ENCODE measurements around the gene SLC10A6.
A peak's percentile ranks its signal among the peaks of the same experiment; 100 is the strongest.

The SLC10A6 gene

GRCh38 chr4:86847571-86847970, 1.6 kb downstream of the SLC10A6 start:
- DNase-seq (ENCODE audit: low spot score): no peak

GRCh38 chr4:86846921-86847320, 2.3 kb downstream of the SLC10A6 start:
- no peak for DNase-seq (ENCODE audit: low spot score)

- no peak for DNase-seq (ENCODE audit: low spot score)
Observed at GRCh38 chr4:86845593-86845992, 3.6 kb downstream of the SLC10A6 start.

- no peak for DNase-seq (ENCODE audit: low spot score)
Observed at GRCh38 chr4:86841309-86841708, 7.9 kb downstream of the SLC10A6 start.

DNA sequence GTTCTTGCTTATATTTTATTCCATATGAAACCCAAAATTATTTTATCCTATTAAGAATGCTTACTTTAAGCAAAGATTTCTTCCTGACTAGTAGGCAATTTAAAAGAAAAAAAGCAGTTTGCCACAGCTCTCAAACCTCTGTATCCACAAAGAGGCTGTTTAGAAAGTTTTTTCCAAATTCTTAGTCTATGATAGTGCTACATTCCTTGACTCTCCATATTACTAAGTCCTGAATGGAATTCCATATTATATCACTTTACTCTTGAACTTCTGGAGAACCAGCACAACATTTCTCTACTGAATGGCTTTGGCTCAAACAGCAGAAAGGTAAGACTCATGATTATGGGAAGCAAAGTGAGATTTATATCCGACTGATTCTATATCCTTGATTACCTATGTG, 8.3 kb downstream of the SLC10A6 start:
- no peak for DNase-seq (ENCODE audit: low spot score)

DNA sequence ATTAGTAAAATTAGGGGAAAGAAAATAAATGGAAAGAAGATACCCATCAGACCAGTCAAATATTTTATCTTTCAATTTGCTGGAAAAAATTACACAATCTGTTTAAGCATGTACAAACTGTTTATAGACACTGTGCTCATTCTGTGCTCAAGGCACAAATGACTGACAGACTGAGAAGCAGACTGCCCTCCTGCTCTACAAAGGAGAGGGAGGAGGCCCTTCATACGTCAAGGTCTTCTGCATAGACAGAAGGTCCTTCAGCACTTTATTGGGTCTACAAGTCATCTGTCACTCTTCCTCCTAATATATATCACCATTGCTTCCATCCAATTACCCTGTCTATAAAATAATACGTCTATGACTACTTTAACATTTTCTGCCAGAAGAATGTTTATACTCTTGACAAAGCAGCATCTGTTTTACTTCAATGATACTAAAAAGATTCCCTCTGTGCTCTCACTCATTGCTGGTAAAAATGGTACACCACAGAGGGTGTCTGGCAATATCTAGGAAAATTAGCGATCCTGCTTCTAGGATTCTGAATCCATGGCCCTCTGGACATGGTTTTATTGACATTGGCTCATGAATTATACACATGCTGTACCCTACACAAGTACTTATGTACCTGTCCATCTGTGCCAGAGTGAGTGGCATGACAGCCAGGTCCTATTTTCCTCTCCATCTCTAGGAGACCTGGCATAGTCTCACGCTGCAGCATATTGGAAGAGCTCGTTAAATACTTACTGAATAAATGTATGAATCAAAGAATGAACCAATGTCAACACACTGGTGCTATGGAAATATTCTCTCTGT, 11.3 kb downstream of the SLC10A6 start:
- no peak for DNase-seq (ENCODE audit: low spot score)

DNA sequence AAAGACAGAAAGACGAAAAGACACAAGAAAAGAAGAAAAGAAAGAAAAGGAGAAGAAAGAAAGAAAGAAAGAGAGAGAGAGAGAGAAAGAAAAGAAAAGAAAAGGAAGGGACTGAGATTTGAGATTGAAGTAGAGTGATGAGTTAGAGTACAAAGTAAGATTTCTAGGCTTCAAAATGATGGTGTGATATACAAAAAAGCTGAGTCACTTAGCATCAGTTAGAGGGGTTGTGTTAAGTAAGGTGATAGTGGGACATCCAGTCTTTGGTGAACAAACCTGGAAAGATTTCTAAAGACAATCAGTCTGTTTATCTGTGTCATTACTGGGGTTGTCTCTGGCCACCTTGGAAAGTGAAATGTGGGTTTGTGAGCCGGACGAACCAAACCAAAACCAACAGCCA, 13.5 kb downstream of the SLC10A6 start:
- DNase-seq (ENCODE audit: low spot score): no peak

- no peak for DNase-seq (ENCODE audit: low spot score)
Observed at GRCh38 chr4:86834901-86835300, 14.3 kb downstream of the SLC10A6 start.

GRCh38 chr4:86833615-86834014, 15.6 kb downstream of the SLC10A6 start:
- DNase-seq (ENCODE audit: low spot score): no peak

GRCh38 chr4:86831262-86832130, 17.7 kb downstream of the SLC10A6 start:
- DNase-seq (ENCODE audit: low spot score): peak; percentile 45

DNA sequence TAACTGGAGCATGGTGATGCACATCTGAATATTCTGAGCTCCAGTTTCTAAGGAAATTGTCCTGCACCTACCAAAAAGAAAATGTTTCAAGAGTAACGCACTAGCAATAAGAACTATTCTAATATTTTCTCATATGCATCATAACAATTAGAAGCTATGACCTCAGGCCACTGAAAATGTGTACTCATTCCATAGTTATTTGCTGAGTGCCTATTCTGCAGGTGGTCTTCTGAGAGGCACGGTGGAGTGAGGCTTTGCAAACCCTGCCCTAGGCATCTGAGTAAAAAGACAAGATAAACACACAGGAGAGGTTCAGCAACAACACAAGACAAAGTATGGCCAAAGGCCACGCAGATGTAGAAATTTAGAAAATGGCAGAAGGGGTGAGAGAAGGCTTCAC, 23.7 kb downstream of the SLC10A6 start:
- no peak for DNase-seq (ENCODE audit: low spot score)

DNA sequence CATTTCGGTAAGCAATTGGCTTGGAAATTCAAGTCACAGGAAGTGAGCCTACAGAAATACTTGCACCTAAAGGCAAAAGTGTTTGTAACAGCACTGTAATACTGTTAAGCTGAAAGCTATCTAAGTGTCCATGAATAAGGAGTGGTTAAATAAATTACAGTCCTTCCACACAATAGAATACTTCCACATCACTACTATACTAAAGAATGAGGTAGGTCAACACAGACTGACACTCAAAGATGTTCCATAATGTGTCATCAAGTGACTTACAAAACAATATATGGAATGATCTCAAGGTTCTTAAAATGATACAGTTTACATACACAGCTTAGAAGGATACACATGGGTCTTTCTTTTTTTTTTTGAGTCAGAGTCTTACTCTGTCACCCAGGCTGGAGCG, 27.0 kb downstream of the SLC10A6 start:
- no peak for DNase-seq (ENCODE audit: low spot score)

- no peak for DNase-seq (ENCODE audit: low spot score)
Observed at GRCh38 chr4:86821151-86821550, 28.0 kb downstream of the SLC10A6 start.

GRCh38 chr4:86819561-86819960, 29.6 kb downstream of the SLC10A6 start:
- no peak for DNase-seq (ENCODE audit: low spot score)

DNA sequence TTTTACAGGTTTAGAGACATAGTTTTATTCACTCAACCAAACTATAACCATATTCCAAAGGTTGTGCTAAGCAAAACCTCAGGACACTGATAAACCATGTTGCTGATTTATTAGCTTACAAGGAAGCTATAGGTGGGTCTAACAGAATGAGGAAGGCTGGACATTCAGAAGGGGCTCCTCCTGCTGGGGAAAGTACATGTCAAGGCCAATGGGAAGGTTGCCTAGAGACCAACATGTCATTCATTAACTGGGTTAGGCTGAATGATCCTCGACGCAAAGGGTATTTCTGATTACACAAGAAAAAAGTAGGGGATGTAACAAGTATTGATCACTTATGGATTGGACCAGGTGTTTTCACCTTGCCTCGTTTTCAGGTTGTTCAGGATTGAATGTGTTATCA, 30.3 kb downstream of the SLC10A6 start:
- DNase-seq (ENCODE audit: low spot score): no peak

- no peak for DNase-seq (ENCODE audit: low spot score)
Observed at GRCh38 chr4:86818211-86818610, 31.0 kb downstream of the SLC10A6 start.

GRCh38 chr4:86816501-86817273, 32.5 kb downstream of the SLC10A6 start:
- no peak for DNase-seq (ENCODE audit: low spot score)

DNA sequence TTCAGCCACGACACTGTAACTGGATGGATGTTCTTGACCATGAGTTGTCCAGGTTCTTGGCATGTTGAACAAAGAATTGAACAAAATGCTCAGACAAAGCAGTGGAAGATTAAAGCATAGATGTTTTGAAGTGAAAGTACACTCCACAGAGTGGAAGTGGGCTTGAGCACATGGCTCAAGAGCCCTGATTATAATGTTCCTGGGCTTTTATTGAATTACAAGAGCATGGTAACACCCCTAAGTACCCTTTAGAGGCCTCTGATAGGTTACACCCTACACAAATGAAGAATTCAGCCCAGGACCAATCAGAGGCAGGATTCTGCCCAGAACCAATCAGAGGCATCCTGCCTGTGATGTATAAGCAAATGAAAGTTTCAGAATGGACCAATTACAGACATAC, 33.5 kb downstream of the SLC10A6 start:
- no peak for DNase-seq (ENCODE audit: low spot score)

GRCh38 chr4:86810847-86811246, 38.3 kb downstream of the SLC10A6 start:
- DNase-seq (ENCODE audit: low spot score): no peak

DNA sequence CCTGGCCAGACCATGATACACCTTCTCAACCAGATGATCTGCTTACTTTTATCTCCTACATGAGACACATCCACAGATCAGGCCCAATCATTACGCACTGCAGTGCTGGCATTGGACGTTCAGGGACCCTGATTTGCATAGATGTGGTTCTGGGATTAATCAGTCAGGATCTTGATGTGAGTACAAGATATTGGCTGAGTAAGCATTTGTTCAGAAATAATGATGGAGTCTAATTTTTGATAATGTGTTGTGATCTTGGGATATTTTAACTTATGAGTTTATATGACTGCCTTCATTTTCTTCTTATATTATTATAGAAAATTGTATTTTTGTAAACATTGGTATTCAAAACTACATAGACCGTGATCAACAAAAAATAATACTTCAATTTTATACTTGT, 39.4 kb downstream of the SLC10A6 start:
- DNase-seq (ENCODE audit: low spot score): no peak

DNA sequence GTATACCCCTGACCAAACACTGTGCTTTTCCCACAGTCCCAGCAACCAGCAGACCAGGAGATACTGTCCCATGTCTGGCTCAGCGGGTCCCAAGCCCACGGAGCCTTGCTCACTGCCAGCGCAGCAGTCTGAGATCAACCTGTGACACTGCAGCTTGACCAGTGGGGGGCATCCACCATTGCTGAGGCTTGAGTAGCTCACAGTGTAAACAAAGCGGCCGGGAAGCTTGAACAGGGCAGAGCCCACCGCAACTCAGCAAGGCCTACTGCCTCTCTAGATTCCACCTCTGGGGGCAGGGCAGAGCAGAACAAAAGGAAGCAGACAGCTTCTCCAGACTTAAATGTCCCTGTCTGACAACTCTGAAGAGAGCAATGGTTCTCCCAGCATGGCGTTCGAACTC, 58.1 kb downstream of the SLC10A6 start:
- no peak for DNase-seq (ENCODE audit: low spot score)

GRCh38 chr4:86788826-86789225, 60.4 kb downstream of the SLC10A6 start:
- no peak for DNase-seq (ENCODE audit: low spot score)

DNA sequence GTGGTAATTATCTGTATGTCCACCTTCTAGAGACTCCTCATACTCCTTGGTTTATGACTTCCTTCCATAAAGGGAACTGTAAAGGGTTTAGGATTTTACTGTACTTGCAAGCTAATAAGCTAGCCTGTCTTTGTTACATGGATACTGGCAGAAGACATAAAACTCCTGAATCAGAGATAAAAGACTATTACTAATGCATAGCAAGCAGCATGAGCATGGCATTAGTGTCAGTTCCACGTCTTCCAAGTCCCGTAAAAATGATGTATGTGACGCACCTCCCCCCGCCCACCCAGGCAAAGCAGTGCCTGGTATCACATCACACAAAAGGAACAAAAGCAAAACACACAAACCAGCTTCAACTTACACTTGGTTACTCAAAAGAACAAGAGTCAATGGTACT, 71.0 kb downstream of the SLC10A6 start:
- no peak for DNase-seq (ENCODE audit: low spot score)

Measured in COLO829 (cell line).